ENCODE data around the gene RAB4B.
A peak's percentile ranks its signal among the peaks of the same experiment; 100 is the strongest.

GRCh38 chr19:40740747-40741146 is 37.3 kb upstream of the RAB4B start:
- TF ChIP-seq, protein P1, sequence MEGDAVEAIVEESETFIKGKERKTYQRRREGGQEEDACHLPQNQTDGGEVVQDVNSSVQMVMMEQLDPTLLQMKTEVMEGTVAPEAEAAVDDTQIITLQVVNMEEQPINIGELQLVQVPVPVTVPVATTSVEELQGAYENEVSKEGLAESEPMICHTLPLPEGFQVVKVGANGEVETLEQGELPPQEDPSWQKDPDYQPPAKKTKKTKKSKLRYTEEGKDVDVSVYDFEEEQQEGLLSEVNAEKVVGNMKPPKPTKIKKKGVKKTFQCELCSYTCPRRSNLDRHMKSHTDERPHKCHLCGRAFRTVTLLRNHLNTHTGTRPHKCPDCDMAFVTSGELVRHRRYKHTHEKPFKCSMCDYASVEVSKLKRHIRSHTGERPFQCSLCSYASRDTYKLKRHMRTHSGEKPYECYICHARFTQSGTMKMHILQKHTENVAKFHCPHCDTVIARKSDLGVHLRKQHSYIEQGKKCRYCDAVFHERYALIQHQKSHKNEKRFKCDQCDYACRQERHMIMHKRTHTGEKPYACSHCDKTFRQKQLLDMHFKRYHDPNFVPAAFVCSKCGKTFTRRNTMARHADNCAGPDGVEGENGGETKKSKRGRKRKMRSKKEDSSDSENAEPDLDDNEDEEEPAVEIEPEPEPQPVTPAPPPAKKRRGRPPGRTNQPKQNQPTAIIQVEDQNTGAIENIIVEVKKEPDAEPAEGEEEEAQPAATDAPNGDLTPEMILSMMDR (IDR thresholded peaks at IDR 0.05 in 8 of 11, conservative IDR thresholded peaks at IDR 0.05 in 3 of 11): no peak
- peak in 1 of 3 donors; percentile 8 for TF ChIP-seq POLR2AphosphoS5 (IDR thresholded peaks at IDR 0.05)
